Mesothelial cell of epicardium (in vitro differentiated cells): Measurements from ENCODE around the gene WWC2. TPM values are rescaled to one million over a fixed set of nuclear protein-coding genes. Genes with fewer than 3 reads are reported as not detected.

Source experiments
- DNase-seq, 2 experiments: peaks; one replicate each; pipeline ENCODE4 v3.0.0; 2021; ENCODE audit warnings: low spot score in 2 of 2; ENCODE audit not compliant: unreplicated experiment in 2 of 2
- H3K27ac Mint-ChIP-seq: 2 replicates; pipeline ENCODE4 v1.8.0; 2021; ENCODE audit warnings: mixed read lengths
- H3K27me3 Mint-ChIP-seq: 2 replicates; pipeline ENCODE4 v1.8.0; 2021; ENCODE audit warnings: low read depth, mixed read lengths
- H3K36me3 Mint-ChIP-seq: 2 replicates; pipeline ENCODE4 v1.8.0; 2021; ENCODE audit warnings: mixed read lengths
- H3K4me1 Mint-ChIP-seq: 2 replicates; pipeline ENCODE4 v1.8.0; 2021; ENCODE audit warnings: mixed read lengths
- H3K4me3 Mint-ChIP-seq: 2 replicates; pipeline ENCODE4 v1.8.0; 2021; ENCODE audit warnings: mild to moderate bottlenecking, moderate library complexity, mixed read lengths
- H3K9me3 Mint-ChIP-seq: 2 replicates; pipeline ENCODE4 v1.8.0; 2021; ENCODE audit warnings: mixed read lengths
- total RNA-seq: library from RNA; stranded (reverse); gene quantifications from 3 replicates; pipeline ENCODE4 v1.2.1, GENCODE V29; 2021
- TF ChIP-seq, protein P1 (sequence below): fragments of 200-600 bp; sonication (generic); IDR thresholded peaks from one replicate; pipeline ENCODE4 v1.5.0; 2021; ENCODE audit warnings: antibody characterized with exemption; ENCODE audit not compliant: unreplicated experiment

WWC2 gene
- total RNA-seq, 1 donor from 2014 or later: 64.1 TPM

DNA sequence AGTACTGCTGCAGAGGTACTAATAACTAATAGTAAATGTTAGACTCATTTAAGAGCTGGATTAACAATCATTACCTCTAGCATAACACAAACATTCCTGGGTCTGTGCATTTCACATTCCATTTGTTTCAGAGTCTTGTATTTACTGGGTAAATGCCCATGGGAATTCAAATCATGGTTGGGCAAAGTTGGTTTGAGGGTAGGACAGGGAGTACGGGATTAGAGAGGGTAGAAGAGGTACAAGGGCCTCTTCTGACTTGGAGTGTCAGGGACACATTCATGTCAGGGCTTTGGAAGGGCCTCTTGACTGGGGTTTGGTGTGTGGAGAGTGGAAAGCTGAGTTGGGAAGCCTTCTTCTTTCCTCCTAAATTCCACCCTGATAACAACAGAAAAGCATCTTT lies 65.9 kb downstream of the WWC2 start:
- H3K36me3 Mint-ChIP-seq: peaks cover 3% of the 10 kb centered on the region
- TF ChIP-seq, protein P1, sequence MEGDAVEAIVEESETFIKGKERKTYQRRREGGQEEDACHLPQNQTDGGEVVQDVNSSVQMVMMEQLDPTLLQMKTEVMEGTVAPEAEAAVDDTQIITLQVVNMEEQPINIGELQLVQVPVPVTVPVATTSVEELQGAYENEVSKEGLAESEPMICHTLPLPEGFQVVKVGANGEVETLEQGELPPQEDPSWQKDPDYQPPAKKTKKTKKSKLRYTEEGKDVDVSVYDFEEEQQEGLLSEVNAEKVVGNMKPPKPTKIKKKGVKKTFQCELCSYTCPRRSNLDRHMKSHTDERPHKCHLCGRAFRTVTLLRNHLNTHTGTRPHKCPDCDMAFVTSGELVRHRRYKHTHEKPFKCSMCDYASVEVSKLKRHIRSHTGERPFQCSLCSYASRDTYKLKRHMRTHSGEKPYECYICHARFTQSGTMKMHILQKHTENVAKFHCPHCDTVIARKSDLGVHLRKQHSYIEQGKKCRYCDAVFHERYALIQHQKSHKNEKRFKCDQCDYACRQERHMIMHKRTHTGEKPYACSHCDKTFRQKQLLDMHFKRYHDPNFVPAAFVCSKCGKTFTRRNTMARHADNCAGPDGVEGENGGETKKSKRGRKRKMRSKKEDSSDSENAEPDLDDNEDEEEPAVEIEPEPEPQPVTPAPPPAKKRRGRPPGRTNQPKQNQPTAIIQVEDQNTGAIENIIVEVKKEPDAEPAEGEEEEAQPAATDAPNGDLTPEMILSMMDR: no peak
- no peaks in the 10 kb centered on the region for H3K27me3 Mint-ChIP-seq
- no peak for DNase-seq
- H3K4me1 Mint-ChIP-seq: peaks cover 43% of the 10 kb centered on the region
- H3K27ac Mint-ChIP-seq: peak overlapping the region; percentile 82
- no peak overlapping the region for H3K4me3 Mint-ChIP-seq
- peaks cover 7% of the 10 kb centered on the region for H3K9me3 Mint-ChIP-seq

DNA sequence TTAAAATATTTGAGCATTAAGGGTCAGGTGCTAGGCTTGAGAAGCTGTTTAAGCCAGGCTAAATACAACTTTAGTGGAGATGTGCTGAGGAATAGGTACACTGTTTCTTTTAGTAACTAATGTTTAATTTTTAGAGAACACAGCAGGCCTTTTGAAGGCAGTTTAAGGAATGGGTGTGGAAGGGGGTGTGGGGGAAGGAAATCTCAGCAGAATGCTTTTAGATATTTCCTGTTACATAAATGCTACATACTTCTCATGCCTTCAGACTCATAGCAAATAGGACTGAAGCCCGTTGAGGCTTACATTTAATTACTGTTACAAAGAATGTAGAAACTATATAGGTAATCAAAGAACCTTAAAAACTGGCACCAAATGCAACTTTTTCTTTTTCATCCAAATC lies 66.3 kb downstream of the WWC2 start:
- peaks cover 3% of the 10 kb centered on the region for H3K36me3 Mint-ChIP-seq
- peak overlapping the region; percentile 82 for H3K27ac Mint-ChIP-seq
- no peak for DNase-seq

DNA sequence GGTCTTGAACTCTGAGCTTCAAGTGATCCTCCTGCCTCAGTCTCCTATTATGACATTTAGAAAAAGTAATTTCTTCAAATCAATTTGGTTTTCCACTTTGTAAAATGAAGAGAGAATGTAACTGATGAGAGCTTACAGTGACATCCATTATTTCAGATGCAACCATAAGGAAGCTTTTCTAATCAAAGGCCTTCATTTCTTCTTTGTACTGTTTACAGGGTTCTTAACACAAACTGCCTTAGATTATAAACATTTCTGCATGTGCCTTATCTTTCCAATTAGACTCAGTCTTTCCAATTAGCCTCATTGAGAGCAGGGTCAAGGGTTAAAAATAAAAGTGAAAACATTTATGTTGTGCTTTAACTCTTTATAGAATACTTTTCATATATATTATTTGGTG lies 71.8 kb downstream of the WWC2 start:
- no peak for DNase-seq
- peaks cover 52% of the 10 kb centered on the region for H3K4me1 Mint-ChIP-seq
- no peak overlapping the region for H3K4me3 Mint-ChIP-seq
- peaks cover 7% of the 10 kb centered on the region for H3K9me3 Mint-ChIP-seq
- H3K36me3 Mint-ChIP-seq: peaks cover 3% of the 10 kb centered on the region
- TF ChIP-seq, protein P1: no peak
- H3K27me3 Mint-ChIP-seq: no peaks in the 10 kb centered on the region
- no peak overlapping the region for H3K27ac Mint-ChIP-seq

More for the DNA sequence above, 66.3 kb downstream of the WWC2 start:
- no peaks in the 10 kb centered on the region for H3K27me3 Mint-ChIP-seq
- TF ChIP-seq, protein P1: no peak
- H3K4me1 Mint-ChIP-seq: peaks cover 43% of the 10 kb centered on the region
- no peak overlapping the region for H3K4me3 Mint-ChIP-seq
- H3K9me3 Mint-ChIP-seq: peaks cover 7% of the 10 kb centered on the region

DNA sequence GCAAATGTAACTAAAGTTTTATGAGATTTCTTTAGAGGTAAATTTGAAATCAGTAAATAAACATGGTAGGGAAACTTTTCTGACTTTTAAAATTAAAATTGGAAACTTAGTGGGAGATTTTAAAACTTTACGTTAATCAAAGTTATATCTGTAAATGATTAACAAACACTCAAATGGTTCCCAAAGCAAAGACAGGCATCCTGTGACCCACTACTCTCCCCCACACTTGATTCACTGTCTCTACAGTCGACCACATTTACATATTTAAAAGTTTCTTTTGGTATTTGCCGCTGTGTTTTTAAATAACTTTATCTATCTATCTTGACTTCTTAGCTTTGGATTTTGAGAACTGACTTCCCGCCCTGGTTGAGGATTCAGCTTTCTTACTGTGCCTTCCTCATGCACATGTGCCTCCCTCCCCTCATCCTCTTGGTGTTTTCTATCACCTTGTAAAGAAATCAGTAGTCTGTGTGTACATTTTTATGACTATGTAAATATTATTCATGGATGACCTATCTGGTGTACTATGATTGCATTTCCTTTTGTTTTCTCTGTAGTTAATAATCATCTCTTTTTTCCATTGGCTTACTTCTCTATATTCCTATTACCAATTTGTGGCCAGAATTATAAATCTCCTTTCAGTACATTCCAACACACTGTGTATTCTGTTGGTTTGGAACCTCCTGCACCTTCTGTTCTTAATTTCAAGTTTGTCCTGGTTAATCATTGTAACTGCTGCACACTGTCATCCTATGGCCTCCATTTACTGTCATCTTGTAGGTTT lies 72.6 kb downstream of the WWC2 start:
- peak overlapping the region; percentile 23 for H3K27ac Mint-ChIP-seq
- peaks cover 3% of the 10 kb centered on the region for H3K36me3 Mint-ChIP-seq
- DNase-seq: no peak
- TF ChIP-seq, protein P1: no peak
- H3K4me3 Mint-ChIP-seq: no peak overlapping the region
- peaks cover 48% of the 10 kb centered on the region for H3K4me1 Mint-ChIP-seq
- peaks cover 7% of the 10 kb centered on the region for H3K9me3 Mint-ChIP-seq
- no peaks in the 10 kb centered on the region for H3K27me3 Mint-ChIP-seq

DNA sequence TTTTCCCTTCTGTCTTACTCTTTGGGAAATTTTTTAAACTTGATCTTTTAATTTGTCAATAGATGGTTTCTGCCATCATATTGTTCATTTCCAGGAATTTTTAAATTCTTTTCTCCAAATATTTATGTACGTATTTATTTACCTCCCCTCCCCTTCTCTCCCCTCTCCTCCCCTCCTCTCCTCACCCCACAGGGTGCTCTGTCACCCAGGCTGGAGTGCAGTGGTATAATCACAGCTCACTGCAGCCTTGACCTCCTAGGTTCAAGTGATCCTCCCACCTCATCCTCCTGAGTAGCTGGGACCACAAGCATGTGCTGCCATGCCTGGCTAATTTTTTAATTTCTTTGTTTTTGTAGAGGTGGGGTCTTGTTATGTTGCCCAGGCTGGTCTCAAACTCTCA lies 73.8 kb downstream of the WWC2 start:
- H3K27ac Mint-ChIP-seq: peak overlapping the region; percentile 76
- peaks cover 51% of the 10 kb centered on the region for H3K4me1 Mint-ChIP-seq
- H3K36me3 Mint-ChIP-seq: no peaks in the 10 kb centered on the region
- H3K4me3 Mint-ChIP-seq: no peak overlapping the region
- TF ChIP-seq, protein P1: no peak
- H3K9me3 Mint-ChIP-seq: no peaks in the 10 kb centered on the region
- no peaks in the 10 kb centered on the region for H3K27me3 Mint-ChIP-seq
- DNase-seq: no peak
